Mucosa of stomach (tissue), 1 donor: Measurements from ENCODE around the gene LHPP.

ENCODE experiments used
- H3K27me3 ChIP-seq: one replicate; pipeline ENCODE4 v1.7.0; 2013; ENCODE audit warnings: mild to moderate bottlenecking, low read length; ENCODE audit not compliant: control insufficient read depth, insufficient read depth
- H3K36me3 ChIP-seq: one replicate; pipeline ENCODE4 v1.7.0; 2013; ENCODE audit warnings: low read length; ENCODE audit not compliant: control insufficient read depth, insufficient read depth
- H3K4me1 ChIP-seq: one replicate; pipeline ENCODE4 v1.7.0; 2013; ENCODE audit warnings: mild to moderate bottlenecking, low read length; ENCODE audit not compliant: control insufficient read depth, insufficient read depth
- H3K4me3 ChIP-seq: one replicate; pipeline ENCODE4 v1.7.0; 2013; ENCODE audit warnings: low read length
- H3K9ac ChIP-seq: one replicate; pipeline ENCODE4 v1.7.0; 2013; ENCODE audit warnings: mild to moderate bottlenecking, low read length, moderate library complexity
- H3K9me3 ChIP-seq: one replicate; pipeline ENCODE4 v1.7.0; 2013; ENCODE audit warnings: mild to moderate bottlenecking, low read length, moderate library complexity; ENCODE audit not compliant: control insufficient read depth
- donor health status: Pancreatic carcinoma.

Gene LHPP

GRCh38 chr10:124595143-124595883, 133.7 kb downstream of the LHPP start:
- Histone ChIP-seq H3K4me3 (no peak overlapping the region), H3K9me3 (no peaks in the 10 kb centered on the region), H3K36me3 (no peaks in the 10 kb centered on the region), H3K9ac (no peak overlapping the region), H3K4me1 (peaks cover 11% of the 10 kb centered on the region), H3K27me3 (no peaks in the 10 kb centered on the region)

- Histone ChIP-seq H3K9ac (no peak overlapping the region), H3K4me3 (no peak overlapping the region), H3K4me1 (peaks cover 11% of the 10 kb centered on the region), H3K9me3 (no peaks in the 10 kb centered on the region), H3K27me3 (no peaks in the 10 kb centered on the region), H3K36me3 (no peaks in the 10 kb centered on the region)
These were observed 134.6 kb downstream of the LHPP start for GRCh38 chr10:124596116-124596785.

GRCh38 chr10:124596962-124597845, 135.6 kb downstream of the LHPP start:
- H3K4me3 ChIP-seq = no peak overlapping the region
- no peaks in the 10 kb centered on the region for H3K9me3 ChIP-seq
- peaks cover 11% of the 10 kb centered on the region for H3K4me1 ChIP-seq
- H3K27me3 ChIP-seq = no peaks in the 10 kb centered on the region
- no peaks in the 10 kb centered on the region for H3K36me3 ChIP-seq
- H3K9ac ChIP-seq = no peak overlapping the region

- Histone ChIP-seq H3K27me3 (no peaks in the 10 kb centered on the region), H3K36me3 (no peaks in the 10 kb centered on the region), H3K4me3 (no peak overlapping the region), H3K4me1 (peaks cover 11% of the 10 kb centered on the region), H3K9me3 (no peaks in the 10 kb centered on the region), H3K9ac (no peak overlapping the region)
These were observed 136.2 kb downstream of the LHPP start for GRCh38 chr10:124597846-124598165.

DNA sequence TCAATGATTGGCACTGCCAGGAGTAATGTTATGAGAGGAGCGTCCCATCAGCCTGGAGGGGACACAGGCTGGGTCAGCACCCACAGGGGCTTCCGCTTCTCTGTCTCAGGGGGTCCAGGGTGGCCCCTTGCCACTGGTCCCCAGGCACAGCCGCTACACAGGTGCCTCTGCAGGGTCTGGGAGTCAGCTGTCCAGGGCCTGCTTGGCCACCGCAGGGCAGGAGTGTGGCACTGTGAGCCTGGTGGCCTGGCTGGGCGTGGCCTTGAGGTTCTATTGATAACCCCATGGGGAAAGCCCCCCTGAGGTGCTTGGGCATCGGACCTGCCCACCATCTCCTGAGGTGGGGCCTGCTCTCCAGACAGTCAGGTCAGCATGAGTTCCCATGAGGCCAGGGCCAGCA, 136.6 kb downstream of the LHPP start:
- Histone ChIP-seq H3K9me3 (no peaks in the 10 kb centered on the region), H3K9ac (no peak overlapping the region), H3K4me1 (peaks cover 11% of the 10 kb centered on the region), H3K36me3 (no peaks in the 10 kb centered on the region), H3K4me3 (no peak overlapping the region), H3K27me3 (no peaks in the 10 kb centered on the region)

DNA sequence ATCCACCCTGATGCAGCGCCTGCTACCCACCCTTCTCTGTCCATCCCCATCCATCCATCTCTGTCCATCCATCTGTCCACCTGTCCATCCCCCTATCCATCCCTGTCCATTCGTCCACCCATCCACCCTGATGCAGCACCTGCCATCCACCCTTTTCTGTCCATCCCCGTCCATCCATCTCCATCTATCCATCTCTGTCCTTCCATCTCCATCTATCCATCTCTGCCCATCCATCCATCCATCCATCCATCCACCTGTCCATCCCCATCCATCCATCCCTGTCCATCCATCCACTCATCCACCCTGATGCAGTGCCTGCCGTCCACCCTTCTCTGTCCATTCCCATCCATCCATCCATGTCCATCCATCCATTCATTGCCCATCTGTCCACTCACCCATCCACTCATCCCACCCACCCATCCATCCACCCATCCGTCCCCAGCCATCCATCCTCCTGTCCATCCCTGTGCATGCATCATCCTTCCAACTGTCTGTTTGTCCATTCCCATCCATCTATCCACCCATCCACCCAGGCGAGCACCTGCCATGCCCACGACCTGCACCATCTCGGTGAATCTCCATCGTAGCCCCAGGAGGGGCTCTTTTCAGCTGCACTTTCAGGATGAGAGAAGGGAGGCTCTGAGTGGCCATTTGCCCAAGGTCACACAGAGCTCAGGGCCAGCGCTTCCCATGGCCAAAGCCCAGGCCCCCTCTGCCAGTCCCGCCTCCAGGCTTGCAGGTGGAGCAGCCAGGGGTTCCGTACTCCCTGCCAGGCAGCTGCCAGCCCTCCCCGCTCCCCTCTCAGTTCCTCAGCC, 137.4 kb downstream of the LHPP start:
- Histone ChIP-seq H3K9me3 (no peaks in the 10 kb centered on the region), H3K9ac (no peak overlapping the region), H3K27me3 (no peaks in the 10 kb centered on the region), H3K4me1 (peaks cover 11% of the 10 kb centered on the region), H3K36me3 (no peaks in the 10 kb centered on the region), H3K4me3 (no peak overlapping the region)

DNA sequence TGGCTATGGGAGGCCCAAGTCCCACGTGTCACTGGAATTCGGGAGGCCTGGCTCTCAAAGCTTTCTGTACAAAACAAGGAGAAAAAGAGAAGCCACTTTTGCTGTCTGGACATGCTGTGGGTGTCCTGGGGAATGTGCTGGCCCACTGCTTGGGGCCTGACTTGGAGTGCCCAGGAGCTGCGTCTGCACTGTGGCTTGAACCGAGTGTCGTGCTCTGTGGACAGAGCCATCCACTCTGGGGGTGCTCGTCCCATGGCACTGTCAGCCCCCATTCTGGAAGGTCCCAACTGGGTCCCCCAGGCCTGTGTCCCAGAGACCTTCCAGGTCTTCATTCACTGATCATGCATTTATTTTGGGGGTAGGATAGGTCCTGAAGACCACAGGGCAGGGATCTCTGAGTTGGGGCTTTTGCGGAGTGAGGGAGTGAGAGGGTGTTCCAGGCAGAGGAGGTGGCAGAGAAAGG, 138.0 kb downstream of the LHPP start:
- H3K27me3 ChIP-seq = no peaks in the 10 kb centered on the region
- no peaks in the 10 kb centered on the region for H3K9me3 ChIP-seq
- H3K9ac ChIP-seq = no peak overlapping the region
- H3K4me3 ChIP-seq = no peak overlapping the region
- no peaks in the 10 kb centered on the region for H3K36me3 ChIP-seq
- peaks cover 11% of the 10 kb centered on the region for H3K4me1 ChIP-seq

- Histone ChIP-seq H3K36me3 (no peaks in the 10 kb centered on the region), H3K9ac (no peak overlapping the region), H3K9me3 (no peaks in the 10 kb centered on the region), H3K4me1 (peaks cover 11% of the 10 kb centered on the region), H3K4me3 (no peak overlapping the region), H3K27me3 (no peaks in the 10 kb centered on the region)
These were observed 138.6 kb downstream of the LHPP start for GRCh38 chr10:124600051-124600880.

- Histone ChIP-seq H3K4me3 (no peak overlapping the region), H3K36me3 (no peaks in the 10 kb centered on the region), H3K9me3 (no peaks in the 10 kb centered on the region), H3K27me3 (no peaks in the 10 kb centered on the region), H3K9ac (no peak overlapping the region), H3K4me1 (peaks cover 11% of the 10 kb centered on the region)
These were observed 139.4 kb downstream of the LHPP start for GRCh38 chr10:124601016-124601415.

GRCh38 chr10:124601431-124602120, 140.0 kb downstream of the LHPP start:
- Histone ChIP-seq H3K4me1 (peaks cover 9% of the 10 kb centered on the region), H3K27me3 (no peaks in the 10 kb centered on the region), H3K9me3 (no peaks in the 10 kb centered on the region), H3K4me3 (no peak overlapping the region), H3K9ac (no peak overlapping the region), H3K36me3 (no peaks in the 10 kb centered on the region)
